Uterus (tissue), 4 donors: ENCODE results near the gene ACSS3. TPM values are rescaled to one million over a fixed set of nuclear protein-coding genes. Genes with fewer than 3 reads are reported as not detected.
"Not testable (repeated sequence)": the region's sequence is repeated elsewhere in the genome, so short reads cannot be mapped to it uniquely, and the experiment has no call there.

Source experiments
- DNase-seq, 2 donors: peaks; one replicate each; pipeline ENCODE4 v3.0.0-alpha.2; 2019 to 2020
- H3K27ac ChIP-seq, 2 donors: fragments of 200-600 bp; sonication (generic); 1 replicate in 1 of 2; 2 replicates in 1 of 2; pipeline ENCODE4 v1.5.1; 2016 to 2018
- H3K27me3 ChIP-seq, 2 donors: fragments of 200-600 bp; sonication (generic); one replicate each; pipeline ENCODE4 v1.5.1; 2018 to 2019; ENCODE audit warnings: control low read depth in 1 of 2
- H3K36me3 ChIP-seq, 2 donors: fragments of 200-600 bp; sonication (generic); one replicate each; pipeline ENCODE4 v1.5.1; 2019; ENCODE audit warnings: control low read depth in 1 of 2
- H3K4me1 ChIP-seq, 2 donors: fragments of 200-600 bp; sonication (generic); one replicate each; pipeline ENCODE4 v1.5.1; 2018 to 2019; ENCODE audit warnings: control low read depth in 1 of 2
- H3K4me3 ChIP-seq, 2 donors: fragments of 200-600 bp; sonication (generic); 1 replicate in 1 of 2; 2 replicates in 1 of 2; pipeline ENCODE4 v1.5.1; 2018 to 2019; ENCODE audit warnings: mild to moderate bottlenecking in 1 of 2
- H3K9me3 ChIP-seq, 2 donors: fragments of 200-600 bp; sonication (generic); one replicate each; pipeline ENCODE4 v1.5.1; 2019; ENCODE audit warnings: control low read depth in 1 of 2
- POLR2A ChIP-seq, 2 donors: fragments of 450-650 bp; IDR thresholded peaks; one replicate each; pipeline ENCODE4 v1.6.1; 2016; ENCODE audit warnings: antibody characterized with exemption in 2 of 2, mild to moderate bottlenecking in 1 of 2, moderate library complexity in 1 of 2
- intact Hi-C: fragments of 100-400 bp; cut with DNase I; formaldehyde crosslinking; loops from one replicate; pipeline ENCODE4 v1.15.1; 2023; ENCODE audit warnings: low total_unique reads
- total RNA-seq, 4 donors: library from RNA; depleted of rRNA in 3 of 4; stranded (reverse); fragments of >200 nt in 3 of 4; gene quantifications; one replicate each; pipeline versions ENCODE4 v1.1.0 to v1.2.4, GENCODE V29; 2014 to 2023
- TF ChIP-seq, protein P1 (sequence below), 4 experiments: fragments of 200-600 bp in 2 of 4; fragments of 450-650 bp in 2 of 4; sonication (generic) in 2 of 4; IDR thresholded peaks; one replicate each; pipeline ENCODE4 v1.5.1; 2016 to 2019; ENCODE audit warnings: antibody characterized with exemption in 4 of 4, mild to moderate bottlenecking in 2 of 4, moderate library complexity in 1 of 4
- donor health status: DM: yes; HTN: yes; CAD: no.

ACSS3 gene
- total RNA-seq = 10 to 100 TPM; 25.6 to 62.2 (median 47.7) TPM

GRCh38 chr12:81077686-81078441 lies at the start of gene ACSS3:
TSS of gene ACSS3 (plus strand) at chr12:81078079. CDS start at chr12:81078121, 42 bp downstream.
- H3K27ac ChIP-seq = peak within 1 kb of the TSS; percentile 87 to 96
- DNase-seq = peak; percentile 56 to 71
- no peaks in the 10 kb centered on the region for H3K27me3 ChIP-seq
- intact Hi-C loops = no loop called here
- H3K9me3 ChIP-seq = no peaks in the 10 kb centered on the region
- H3K36me3 ChIP-seq = no peaks in the 10 kb centered on the region
- TF ChIP-seq, protein P1, sequence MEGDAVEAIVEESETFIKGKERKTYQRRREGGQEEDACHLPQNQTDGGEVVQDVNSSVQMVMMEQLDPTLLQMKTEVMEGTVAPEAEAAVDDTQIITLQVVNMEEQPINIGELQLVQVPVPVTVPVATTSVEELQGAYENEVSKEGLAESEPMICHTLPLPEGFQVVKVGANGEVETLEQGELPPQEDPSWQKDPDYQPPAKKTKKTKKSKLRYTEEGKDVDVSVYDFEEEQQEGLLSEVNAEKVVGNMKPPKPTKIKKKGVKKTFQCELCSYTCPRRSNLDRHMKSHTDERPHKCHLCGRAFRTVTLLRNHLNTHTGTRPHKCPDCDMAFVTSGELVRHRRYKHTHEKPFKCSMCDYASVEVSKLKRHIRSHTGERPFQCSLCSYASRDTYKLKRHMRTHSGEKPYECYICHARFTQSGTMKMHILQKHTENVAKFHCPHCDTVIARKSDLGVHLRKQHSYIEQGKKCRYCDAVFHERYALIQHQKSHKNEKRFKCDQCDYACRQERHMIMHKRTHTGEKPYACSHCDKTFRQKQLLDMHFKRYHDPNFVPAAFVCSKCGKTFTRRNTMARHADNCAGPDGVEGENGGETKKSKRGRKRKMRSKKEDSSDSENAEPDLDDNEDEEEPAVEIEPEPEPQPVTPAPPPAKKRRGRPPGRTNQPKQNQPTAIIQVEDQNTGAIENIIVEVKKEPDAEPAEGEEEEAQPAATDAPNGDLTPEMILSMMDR (IDR thresholded peaks at IDR 0.05) = no peak
- peak in 1 of 2 donors; percentile 14 for TF ChIP-seq POLR2A (IDR thresholded peaks at IDR 0.05)
- H3K4me1 ChIP-seq = no peaks in the 10 kb centered on the region
- peak within 1 kb of the TSS; percentile 52 to 71 for H3K4me3 ChIP-seq

- DNase-seq = no peak
- H3K9me3 ChIP-seq = no peaks in the 10 kb centered on the region
- no peak overlapping the region for H3K27ac ChIP-seq
- intact Hi-C loops = no loop called here
- H3K36me3 ChIP-seq = no peaks in the 10 kb centered on the region
- H3K27me3 ChIP-seq = no peaks in the 10 kb centered on the region
- TF ChIP-seq, protein P1 (IDR thresholded peaks at IDR 0.05) = no peak
- TF ChIP-seq POLR2A (IDR thresholded peaks at IDR 0.05) = no peak
- no peaks in the 10 kb centered on the region for H3K4me1 ChIP-seq
- H3K4me3 ChIP-seq = no peak overlapping the region
These were observed 43.0 kb upstream of the ACSS3 start for GRCh38 chr12:81034926-81035325.

DNA sequence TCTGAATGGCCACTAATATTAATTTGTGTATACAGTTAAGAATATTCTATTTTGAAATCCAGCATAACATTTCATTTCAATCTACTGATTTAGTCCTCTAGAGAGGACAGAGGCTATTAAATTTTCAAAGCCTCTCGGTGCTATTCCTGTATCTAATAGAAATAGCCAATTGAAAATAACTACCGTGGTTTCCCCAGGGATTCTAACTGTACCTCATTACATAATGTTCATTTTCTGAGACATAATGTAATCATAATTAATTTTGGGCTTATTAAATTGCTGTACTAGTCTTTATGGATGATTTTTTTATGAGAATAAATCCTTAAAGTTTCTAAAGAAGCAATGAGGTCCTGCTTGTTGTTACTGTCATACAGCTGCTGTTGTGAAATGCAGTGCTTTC lies 38.6 kb upstream of the ACSS3 start:
- no peaks in the 10 kb centered on the region for H3K4me1 ChIP-seq
- H3K9me3 ChIP-seq = no peaks in the 10 kb centered on the region
- no peak overlapping the region for H3K4me3 ChIP-seq
- H3K27ac ChIP-seq = no peak overlapping the region
- intact Hi-C loops = no loop called here
- DNase-seq = no peak
- TF ChIP-seq, protein P1 (IDR thresholded peaks at IDR 0.05) = no peak
- TF ChIP-seq POLR2A (IDR thresholded peaks at IDR 0.05) = no peak
- H3K27me3 ChIP-seq = no peaks in the 10 kb centered on the region
- no peaks in the 10 kb centered on the region for H3K36me3 ChIP-seq

- Histone ChIP-seq H3K4me3 (no peak overlapping the region), H3K36me3 (no peaks in the 10 kb centered on the region), H3K27ac (no peak overlapping the region), H3K9me3 (no peaks in the 10 kb centered on the region), H3K27me3 (no peaks in the 10 kb centered on the region), H3K4me1 (no peaks in the 10 kb centered on the region)
- no peak for DNase-seq
- intact Hi-C loops = no loop called here
- TF ChIP-seq, protein P1 (IDR thresholded peaks at IDR 0.05) = no peak
- no peak for TF ChIP-seq POLR2A (IDR thresholded peaks at IDR 0.05)
These were observed 33.7 kb upstream of the ACSS3 start for GRCh38 chr12:81043979-81044740.

- H3K36me3 ChIP-seq, H3K27ac ChIP-seq, H3K4me3 ChIP-seq, DNase-seq, H3K4me1 ChIP-seq, H3K9me3 ChIP-seq, H3K27me3 ChIP-seq, intact Hi-C loops: not testable (repeated sequence)
These were observed 12.9 kb upstream of the ACSS3 start for GRCh38 chr12:81064971-81065370.
